Measurements from ENCODE around the gene RELL2.

- TF ChIP-seq EZH2 (IDR thresholded peaks at IDR 0.05; ENCODE audit: insufficient read depth, poor library complexity, severe bottlenecking) (no peak), EZH2phosphoT487 (IDR thresholded peaks at IDR 0.05; ENCODE audit: insufficient read depth, low read depth) (no peak)
Measured at GRCh38 chr5:141646026-141646425, 9.2 kb downstream of the RELL2 start.

All from GM23248 (cell line).